GM19324 (cell line): ENCODE measurements around the gene FOXE1.

ENCODE experiments used
- ATAC-seq: cut with Tn5 transposase; IDR thresholded peaks from one replicate; pipeline ENCODE4 v1.9.1; 2021; ENCODE audit warnings: mild to moderate bottlenecking, moderate library complexity; ENCODE audit not compliant: unreplicated experiment, low FRiP score

FOXE1 gene

DNA sequence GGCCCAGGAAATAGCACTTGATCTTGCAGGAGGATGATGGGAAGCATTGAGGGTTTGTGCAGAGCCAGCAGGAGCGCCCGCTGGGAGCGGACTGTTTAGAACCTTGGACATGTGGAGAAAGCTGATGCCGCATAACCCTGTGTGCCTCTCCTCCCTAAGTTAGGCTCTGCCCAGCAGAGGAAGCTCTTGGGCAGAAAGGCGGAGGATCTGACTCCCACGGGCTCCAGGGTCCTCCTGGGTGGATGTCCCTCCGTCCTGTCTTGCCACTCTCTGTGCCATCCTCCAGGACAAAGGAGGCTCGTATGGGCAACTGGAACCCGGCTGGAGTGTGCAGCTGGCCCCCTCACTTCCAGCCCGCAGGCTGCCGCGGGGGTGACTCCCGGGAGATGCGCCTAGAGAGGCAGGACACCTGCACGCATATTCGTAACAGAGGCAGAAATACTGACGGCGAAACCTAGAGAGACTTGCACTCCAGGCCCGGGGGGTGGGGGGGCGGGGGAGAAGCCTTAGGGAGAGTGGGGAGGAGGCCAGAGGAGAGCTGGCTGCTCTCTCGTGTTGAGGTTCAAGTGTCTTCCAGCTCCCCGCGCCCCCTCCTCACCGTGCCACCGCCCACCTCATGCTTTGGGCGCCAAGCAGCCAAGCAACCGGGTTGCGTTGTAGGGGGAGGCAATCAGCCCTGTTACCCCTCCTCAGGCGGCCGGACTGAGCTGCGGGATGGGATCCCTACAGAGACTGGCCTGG lies 5.4 kb upstream of the FOXE1 start:
- ATAC-seq: no peak

DNA sequence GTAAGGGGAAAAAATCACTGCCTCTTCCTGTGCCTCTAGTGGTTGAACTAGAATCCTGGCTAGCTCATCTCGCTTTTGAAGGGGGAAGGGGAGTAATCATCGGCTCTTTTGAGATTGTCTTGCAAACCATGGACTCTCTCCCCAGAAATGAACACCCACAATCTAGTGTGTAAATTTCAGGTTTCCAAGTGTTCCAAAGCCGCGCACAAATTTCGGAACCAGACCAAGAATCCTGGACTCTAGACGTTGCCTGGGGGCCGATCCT lies 4.9 kb upstream of the FOXE1 start:
- no peak for ATAC-seq

DNA sequence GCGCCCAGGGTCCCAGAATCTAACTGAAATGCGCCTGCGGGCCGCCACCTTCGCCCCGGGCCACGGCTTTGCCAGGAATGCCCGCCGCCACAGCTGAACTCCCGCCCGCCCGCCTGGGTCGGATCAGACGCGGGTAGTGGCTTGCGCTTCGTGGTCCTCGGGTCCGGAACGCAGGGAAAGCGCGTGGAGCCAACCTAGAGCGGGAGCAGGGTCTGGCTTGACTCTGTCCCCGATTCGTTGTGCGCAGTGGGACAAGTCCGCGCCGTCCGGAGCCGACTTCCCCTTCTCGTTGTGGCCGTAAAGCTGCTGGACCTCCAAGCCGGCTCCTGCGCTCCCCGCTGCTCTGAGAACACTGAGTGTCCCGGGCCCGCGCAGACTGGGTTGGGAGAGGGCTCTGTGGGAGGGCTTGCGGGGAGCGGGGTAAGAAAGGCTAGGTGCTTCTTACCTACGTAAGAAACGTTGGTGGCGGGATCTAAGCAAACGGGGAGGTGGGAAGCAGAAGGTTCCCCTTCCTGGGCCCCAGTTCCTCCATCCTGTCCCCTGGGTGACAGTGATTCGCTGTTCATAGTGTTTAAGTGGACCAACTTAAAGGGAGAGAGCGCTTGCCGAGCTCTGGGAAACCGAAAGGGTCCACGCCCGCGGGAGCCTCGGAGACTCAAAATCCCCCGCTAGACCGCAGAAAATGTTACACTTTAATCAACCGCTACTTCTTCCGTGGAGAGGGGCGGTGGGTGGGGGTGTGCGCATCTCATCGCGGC lies 4.4 kb upstream of the FOXE1 start:
- ATAC-seq: no peak

DNA sequence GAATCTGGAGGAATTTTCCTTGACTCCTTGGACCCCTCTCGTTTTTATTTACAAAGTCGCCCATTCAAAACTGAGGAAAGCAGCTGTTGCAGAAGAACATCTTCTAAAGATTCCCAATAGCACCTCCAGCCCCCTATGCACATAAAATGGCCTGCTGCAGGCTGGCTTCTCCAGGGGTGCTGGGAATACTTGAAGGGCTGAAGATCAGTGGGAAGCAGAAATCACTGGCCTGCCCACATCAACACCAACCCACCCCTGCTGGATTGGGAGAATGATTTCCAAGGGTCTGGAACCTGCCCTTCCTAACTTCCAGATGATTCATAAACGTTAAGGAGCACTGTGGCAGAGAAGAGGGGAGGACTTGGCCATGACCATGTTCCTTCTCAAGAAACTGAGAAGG lies 3.0 kb upstream of the FOXE1 start:
- no peak for ATAC-seq

DNA sequence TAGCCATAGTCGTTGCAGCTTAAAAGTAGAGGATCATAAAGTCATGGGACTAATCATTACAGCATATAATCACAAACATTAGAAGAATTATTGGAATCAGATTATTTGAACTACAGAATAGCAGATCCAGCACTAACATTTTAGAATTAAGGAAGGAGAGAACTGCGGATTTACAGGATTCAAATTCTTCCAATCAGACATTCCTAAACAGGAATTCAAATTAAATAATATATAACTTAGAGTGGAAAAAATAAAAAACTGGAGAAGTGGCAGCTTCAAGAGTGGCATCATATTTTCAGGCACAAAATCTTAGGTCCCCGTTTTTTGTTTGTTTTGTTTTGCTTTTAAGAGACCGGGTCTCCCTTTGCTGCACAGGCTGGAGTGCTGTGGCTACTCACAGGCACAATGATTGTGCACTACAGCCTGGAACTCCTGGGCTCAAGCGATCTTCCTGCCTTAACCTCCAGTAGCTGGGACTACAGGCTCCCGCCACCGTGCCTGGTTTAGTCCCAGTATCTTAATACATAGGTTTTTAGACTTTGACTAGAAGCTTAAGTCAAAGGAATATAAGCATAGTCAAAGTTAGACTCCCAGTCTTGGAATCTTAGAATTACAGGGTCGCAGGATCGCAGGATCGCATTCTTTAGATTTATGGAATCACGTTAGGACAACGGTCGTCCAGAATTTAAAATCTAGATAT lies 2.1 kb upstream of the FOXE1 start:
- no peak for ATAC-seq

DNA sequence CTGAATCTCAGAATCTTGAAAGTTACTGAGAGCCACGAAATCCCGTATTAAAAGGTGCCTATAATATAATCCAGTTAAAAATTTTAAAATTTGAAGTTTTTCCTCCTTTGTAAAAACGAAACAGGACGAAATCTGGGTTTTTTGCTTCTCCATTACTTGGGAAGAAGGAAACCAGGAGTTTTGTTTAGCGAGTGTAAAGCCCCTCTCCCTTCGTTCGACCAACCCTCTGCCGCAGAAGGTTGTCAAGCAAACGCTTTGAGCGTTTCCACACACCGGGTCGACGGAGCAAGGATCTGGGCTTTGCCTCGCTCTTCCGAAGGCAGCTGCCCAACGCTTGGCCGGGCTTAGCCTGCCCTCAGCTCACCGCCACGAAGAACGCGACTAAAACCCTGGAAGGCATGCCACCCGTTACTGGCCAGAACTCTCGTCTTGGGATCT lies 1.6 kb upstream of the FOXE1 start:
- ATAC-seq: no peak

DNA sequence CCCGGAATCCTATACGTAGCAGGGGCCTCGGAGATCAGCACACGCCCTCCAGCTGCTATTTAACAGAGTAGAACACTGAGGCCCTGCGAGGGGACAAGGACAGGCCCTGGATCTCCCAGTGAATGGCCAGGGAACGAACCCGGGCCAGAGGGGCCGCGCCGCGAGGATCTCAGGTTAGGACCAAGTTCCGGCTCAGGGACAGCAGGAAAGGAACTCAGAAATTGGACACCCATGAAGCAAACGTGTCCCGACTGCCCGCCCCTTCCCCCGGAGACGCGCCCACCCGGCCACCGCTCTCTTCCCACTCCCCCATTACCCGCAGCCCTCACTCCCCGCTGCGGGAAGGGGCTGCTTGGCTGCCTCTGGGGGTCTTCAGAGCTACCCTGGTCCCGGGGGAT lies 1.0 kb upstream of the FOXE1 start:
- ATAC-seq: no peak

DNA sequence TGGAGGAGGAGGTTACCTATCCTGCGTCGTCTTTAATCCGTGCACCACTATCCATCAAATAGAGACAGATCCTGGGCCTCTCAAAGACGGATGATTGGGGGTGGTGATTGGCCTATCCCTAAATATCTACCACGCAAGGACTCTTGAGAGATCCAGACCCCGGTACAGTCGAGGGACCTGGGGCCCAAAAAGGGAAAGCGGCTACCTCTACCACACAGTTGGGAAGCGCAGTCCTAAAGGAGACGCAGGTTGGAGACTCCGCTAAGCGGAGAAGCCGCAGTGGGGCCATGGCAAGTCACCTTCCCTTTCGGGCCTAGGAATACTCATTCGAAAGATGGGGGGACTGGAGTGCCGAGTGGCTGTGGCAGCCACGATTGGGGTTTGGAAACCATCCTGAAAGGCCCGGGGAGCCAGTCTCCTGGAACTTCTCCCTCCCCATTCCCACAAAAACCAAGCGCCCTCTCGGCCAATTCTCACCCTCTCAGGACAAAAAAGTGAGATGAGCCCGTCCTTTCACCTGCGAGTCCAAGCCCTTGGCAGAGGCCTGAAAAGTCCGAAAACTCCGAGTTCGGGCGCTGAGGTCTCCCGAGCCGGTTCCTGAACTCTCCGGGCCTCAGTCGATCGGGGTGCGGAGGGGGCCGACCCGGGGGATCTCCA lies 499 bp upstream of the FOXE1 start:
- ATAC-seq: no peak

DNA sequence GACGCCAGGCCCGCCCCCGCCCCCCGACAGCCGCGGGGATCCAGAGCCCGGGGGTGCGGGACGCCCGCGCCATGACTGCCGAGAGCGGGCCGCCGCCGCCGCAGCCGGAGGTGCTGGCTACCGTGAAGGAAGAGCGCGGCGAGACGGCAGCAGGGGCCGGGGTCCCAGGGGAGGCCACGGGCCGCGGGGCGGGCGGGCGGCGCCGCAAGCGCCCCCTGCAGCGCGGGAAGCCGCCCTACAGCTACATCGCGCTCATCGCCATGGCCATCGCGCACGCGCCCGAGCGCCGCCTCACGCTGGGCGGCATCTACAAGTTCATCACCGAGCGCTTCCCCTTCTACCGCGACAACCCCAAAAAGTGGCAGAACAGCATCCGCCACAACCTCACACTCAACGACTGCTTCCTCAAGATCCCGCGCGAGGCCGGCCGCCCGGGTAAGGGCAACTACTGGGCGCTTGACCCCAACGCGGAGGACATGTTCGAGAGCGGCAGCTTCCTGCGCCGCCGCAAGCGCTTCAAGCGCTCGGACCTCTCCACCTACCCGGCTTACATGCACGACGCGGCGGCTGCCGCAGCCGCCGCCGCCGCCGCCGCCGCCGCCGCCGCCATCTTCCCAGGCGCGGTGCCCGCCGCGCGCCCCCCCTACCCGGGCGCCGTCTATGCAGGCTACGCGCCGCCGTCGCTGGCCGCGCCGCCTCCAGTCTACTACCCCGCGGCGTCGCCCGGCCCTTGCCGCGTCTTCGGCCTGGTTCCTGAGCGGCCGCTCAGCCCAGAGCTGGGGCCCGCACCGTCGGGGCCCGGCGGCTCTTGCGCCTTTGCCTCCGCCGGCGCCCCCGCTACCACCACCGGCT lies 1.0 kb downstream of the FOXE1 start:
- no peak for ATAC-seq

DNA sequence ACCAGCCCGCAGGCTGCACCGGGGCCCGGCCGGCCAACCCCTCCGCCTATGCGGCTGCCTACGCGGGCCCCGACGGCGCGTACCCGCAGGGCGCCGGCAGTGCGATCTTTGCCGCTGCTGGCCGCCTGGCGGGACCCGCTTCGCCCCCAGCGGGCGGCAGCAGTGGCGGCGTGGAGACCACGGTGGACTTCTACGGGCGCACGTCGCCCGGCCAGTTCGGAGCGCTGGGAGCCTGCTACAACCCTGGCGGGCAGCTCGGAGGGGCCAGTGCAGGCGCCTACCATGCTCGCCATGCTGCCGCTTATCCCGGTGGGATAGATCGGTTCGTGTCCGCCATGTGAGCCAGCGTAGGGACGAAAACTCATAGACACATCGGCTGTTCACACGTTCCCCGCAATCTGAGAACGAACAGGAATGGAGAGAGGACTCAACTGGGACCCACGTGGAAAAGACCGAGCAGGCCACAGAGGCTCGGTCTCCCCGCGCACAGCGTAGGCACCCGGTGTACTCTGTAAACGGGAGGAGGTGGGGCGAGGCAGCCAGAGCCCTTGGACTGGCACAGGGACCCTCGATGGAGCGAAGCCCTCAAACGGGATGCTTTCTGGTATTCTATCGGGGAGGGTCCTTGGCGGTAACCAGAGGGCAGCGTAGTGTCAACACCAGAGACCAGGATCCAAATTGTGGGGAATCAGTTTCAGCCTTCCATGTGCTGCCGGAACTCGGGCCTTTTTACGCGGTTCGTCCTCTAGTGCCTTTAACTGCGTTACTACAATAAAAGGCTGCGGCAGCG lies 1.9 kb downstream of the FOXE1 start:
- no peak for ATAC-seq

DNA sequence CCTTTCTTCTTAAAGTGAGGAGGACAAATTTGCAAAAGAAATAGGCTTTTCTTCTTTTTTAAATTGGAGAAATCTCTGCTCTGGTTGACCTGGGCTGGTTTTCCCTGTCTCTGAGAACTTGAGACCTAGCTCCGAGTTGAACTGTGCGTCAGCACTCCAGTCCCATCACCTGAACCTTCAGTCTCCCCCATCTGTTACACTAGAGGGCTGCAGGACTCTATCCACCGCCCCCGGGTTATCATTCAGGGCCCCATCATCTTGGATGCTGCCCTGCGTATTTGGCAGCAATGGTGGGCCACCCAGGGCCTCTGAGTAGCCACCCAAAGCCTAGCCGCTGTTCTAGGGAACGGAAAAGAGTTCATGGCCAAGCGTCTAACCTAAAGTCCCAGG lies 2.5 kb downstream of the FOXE1 start:
- ATAC-seq: no peak

DNA sequence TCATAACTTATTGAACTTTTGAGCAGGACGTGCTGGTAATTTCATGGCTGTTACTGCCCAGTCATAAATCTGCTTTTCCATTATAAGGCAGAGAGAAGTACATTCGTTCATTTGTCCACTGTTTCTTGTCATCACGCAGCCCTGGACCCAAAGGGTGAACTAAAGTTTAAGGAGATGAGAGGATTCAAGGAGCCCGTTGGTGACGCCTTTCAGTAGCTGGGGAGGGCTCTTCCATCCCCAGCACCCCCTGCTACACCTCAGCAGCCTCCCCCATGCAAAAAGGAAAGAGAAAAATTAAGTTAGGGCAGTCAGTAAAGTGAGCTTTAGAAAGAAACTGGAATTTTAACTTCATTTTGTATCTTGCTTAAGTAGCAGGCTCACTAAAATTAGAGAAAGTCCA lies 2.9 kb downstream of the FOXE1 start:
- no peak for ATAC-seq

DNA sequence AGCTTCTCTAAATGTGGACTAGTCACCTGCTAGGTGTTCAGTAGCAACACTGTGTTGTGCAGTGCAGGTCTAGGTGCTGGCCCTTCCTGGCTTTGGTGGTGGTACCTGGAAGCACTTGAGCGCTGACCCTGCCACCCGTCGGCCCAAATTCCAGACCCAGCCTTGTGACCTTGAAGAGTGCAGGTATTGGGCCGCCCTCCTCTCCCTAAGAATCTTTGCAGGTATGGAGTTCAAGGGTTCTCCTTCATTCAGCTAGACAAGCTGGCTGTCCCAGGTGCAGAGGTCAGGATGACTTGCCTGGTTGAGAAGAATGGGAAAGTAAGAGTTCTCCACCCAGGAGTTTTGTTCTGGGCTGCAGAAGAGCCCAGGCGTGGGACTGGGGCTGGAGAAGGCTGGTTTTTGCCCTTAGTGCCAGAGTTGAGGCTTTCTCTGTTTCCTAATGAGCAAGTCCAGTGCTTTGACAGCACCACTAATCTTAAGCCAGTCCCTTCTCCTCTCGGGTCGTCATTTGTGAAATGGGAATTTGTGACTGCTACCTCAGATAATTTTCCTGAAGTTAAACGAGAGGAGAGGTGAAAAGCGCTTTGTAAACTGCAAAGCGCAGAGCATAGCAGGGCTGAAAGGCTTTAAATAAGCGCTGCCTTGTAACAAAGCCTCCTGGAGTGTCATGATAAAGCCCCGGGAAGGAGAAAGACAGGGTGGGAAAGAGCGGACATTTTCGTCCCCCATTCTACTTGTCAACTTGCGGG lies 4.0 kb downstream of the FOXE1 start:
- ATAC-seq: no peak

DNA sequence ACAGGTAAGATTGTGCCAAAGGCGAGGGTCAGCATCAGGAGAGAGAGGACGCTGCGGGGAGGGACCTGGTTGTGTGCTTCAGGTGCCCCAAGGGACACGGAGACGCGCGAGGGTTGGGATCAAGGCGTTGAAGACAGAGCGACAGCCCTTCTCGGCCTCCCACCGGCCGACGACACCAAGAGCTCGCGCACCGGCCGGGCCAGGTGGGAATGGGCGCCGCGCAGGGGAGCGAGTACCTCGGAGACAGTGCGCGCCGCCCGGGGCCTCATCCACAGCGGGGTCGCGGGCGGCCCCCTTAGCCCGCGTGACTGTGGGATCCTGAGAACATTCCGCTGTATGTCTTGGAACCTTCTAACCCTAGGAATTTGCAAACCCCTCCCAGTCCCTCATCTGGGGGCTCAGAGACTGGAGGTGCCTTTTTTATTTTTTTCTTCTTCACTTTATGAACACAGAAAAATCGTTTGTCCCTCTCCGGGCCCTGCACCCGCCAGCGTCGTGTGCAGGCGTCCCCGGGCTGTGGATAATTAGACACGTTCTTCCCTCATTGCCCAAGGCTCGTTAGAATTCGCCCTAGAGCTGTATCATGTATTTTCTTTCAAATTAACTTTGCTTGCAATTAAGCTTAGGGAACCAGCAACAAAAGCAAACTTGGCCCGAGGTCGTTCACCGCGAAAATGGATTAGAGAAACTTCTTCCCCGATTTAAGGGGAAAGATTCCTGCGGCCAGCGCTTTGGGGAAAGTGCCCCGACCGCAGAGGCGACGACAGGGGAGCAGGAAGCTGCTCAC lies 4.8 kb downstream of the FOXE1 start:
- ATAC-seq: no peak

DNA sequence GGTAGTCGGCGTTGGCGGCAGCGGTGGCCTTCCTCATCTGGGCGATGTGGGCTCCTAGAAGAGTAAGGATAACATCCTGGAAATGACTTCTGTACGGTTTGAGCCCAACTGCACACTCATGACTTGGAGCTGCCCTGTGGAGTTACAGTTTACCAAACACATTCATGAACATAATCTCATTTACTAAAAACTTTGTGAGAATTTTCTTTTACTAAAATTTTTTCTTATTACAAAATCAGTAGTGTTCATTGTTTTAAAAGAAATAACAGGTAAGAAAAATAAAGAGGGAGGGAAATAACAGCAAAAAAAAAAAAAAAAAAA lies 5.3 kb downstream of the FOXE1 start:
- no peak for ATAC-seq

DNA sequence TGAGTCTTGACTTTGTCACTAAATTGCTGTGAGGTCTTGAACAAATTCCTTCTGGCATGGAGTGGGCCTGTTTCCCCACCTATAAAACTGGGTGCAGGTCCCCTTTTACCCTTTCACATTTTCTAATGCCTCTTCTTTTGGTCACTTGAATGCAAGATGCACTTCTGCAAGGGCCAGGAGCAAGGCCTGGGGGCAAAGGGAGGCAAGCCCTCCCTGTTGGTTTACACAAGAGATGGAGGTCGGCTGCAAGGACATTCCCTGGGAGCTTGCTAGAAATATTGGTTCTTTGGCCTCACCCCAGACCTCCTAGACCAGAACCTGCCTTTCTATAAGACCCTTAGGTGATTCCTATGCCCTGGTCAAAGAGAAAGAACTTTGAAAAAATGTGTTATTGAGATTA lies 5.8 kb downstream of the FOXE1 start:
- ATAC-seq: no peak

DNA sequence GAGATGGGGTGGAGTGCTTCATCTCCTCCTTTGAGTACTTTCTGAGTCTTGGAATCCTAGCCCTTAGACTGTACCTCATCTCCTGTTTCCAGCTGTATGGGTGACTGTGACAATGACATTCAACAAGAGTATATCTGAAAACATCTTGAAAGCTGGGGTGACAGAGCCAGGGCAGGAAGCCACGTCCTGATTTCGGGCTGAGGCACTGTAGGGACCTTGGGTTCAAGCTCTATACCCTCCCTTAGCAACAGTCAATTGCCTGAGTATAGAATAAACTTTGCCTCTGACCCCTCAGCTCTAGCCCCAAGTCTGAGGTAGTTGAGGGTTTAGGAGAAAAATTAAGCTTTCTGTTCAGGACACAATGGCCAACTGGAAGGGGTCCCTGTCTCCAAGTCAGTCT lies 6.3 kb downstream of the FOXE1 start:
- ATAC-seq: no peak

DNA sequence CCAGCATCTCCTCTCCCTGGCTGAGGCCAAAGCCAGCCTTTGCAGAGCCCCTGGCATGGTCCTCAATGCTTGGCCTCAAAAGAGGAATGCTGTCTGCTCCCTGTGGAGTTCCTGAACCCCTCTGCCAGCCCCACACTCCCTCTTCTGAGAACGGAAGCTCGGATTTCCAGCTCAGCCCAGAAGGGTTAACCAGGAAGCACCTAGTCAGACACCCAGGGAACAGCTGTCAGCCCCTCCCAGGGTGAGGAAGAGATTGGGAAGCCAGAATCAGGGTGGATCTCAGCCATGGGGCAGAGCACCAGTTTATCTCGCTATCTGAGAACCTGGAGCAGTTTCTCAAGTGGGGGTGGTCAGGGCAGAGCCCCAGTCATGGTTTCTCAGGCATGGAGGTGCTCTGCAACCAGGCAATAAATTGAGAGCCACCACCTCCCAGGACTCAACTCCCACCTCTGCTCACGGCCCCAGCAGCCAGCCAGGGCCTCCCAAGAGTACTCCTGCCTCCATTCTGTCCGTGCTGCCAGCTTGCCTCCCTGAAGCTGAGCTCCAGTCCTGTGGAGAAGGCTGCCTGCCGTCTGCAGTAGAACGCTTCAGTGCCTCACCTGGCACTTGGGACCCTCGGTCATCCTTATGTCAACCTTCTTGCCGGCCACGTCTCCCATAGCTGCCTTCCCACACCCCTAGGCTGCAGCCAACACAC lies 7.6 kb downstream of the FOXE1 start:
- no peak for ATAC-seq
